Measurements from ENCODE around the gene GGT6.

DNA sequence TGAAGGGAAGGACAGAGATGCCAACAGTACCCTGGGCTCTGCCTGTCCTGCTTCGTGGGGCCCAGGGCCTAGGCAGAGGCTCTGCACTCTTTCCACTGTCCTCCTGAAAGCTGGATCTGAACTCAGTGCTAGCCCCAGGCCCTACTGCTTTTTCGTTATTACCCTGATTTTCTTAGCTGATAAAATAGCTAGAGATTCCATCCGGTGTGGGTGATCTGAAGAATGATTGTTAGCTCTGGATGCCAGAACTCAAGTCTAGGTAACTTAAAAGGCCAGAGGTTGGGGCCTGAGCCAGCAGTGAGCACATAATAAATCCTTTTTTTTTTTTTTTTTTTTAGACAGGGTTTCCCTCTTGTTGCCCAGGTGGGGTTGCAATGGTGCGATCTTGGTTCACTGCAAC lies 3.4 kb downstream of the GGT6 start:
- TF ChIP-seq, protein P1, sequence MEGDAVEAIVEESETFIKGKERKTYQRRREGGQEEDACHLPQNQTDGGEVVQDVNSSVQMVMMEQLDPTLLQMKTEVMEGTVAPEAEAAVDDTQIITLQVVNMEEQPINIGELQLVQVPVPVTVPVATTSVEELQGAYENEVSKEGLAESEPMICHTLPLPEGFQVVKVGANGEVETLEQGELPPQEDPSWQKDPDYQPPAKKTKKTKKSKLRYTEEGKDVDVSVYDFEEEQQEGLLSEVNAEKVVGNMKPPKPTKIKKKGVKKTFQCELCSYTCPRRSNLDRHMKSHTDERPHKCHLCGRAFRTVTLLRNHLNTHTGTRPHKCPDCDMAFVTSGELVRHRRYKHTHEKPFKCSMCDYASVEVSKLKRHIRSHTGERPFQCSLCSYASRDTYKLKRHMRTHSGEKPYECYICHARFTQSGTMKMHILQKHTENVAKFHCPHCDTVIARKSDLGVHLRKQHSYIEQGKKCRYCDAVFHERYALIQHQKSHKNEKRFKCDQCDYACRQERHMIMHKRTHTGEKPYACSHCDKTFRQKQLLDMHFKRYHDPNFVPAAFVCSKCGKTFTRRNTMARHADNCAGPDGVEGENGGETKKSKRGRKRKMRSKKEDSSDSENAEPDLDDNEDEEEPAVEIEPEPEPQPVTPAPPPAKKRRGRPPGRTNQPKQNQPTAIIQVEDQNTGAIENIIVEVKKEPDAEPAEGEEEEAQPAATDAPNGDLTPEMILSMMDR (conservative IDR thresholded peaks at IDR 0.05) = no peak
- TF ChIP-seq EZH2 (IDR thresholded peaks at IDR 0.05; ENCODE audit: low read depth) = no peak
